Erythroblast (primary cell): ENCODE results near the gene C1QTNF2.

Source experiments
- GATA1 ChIP-seq: IDR thresholded peaks from 2 replicates; pipeline ENCODE4 v1.6.1; 2011; ENCODE audit warnings: low read depth, mild to moderate bottlenecking, control low read depth, low read length, moderate library complexity
- POLR2A ChIP-seq: IDR thresholded peaks from 2 replicates; pipeline ENCODE4 v1.6.1; 2011; ENCODE audit warnings: mild to moderate bottlenecking, low read length

GRCh38 chr5:160377651-160378050 lies 7.2 kb upstream of the C1QTNF2 start:
- TF ChIP-seq POLR2A = no peak
- no peak for TF ChIP-seq GATA1
